HG03378 (cell line): ENCODE measurements around the gene DDO.
"Not testable (repeated sequence)": the region's sequence is repeated elsewhere in the genome, so short reads cannot be mapped to it uniquely, and the experiment has no call there.

Experiments
- ATAC-seq: cut with Tn5 transposase; IDR thresholded peaks from one replicate; pipeline ENCODE4 v1.9.1; 2021; ENCODE audit warnings: mild to moderate bottlenecking, moderate library complexity; ENCODE audit not compliant: unreplicated experiment

The DDO gene, protein sequence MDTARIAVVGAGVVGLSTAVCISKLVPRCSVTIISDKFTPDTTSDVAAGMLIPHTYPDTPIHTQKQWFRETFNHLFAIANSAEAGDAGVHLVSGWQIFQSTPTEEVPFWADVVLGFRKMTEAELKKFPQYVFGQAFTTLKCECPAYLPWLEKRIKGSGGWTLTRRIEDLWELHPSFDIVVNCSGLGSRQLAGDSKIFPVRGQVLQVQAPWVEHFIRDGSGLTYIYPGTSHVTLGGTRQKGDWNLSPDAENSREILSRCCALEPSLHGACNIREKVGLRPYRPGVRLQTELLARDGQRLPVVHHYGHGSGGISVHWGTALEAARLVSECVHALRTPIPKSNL

DNA sequence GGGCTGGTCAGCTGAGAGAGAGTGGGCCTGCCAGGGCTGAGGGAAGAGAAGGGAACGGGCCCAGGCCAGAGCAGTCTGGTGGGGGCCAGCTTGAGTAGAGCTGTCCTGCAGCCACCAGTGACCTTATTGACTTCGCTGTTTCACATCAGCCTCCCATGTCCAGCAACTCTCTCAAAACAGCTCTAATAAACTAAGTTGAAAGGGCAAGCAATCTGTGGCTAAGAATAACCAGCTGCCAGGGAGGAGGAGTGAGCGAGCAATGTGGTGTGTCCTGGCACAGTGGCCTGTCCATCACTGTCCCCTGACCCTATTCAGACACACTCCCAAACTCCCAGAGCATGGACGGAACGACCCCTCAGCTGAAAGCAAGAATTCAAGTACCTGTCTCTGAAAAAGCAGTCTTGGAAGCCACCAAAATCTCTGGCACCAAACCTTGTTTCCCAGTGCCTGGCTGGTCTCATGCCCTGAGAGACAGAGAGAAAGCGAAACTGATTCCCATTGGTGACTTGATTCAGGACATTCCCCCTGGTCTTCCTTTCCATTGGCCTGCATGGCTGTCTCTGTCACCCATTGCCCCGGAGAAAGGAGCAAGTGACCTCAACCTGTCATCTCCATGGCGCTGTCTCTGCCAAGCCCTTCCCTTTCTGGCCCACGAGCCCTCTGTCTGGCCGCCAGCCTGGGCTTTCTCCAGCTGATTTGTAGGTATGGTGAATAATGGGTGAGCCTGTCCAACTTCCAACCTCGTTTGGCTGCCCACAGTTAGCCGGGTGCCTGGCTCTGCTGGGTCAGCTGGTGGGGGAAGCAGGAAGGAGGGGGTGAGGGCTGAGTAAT is at the start of gene DDO:
DDO (minus strand) TSS at position 490 of the 831 bp plus-strand sequence. CDS start 2,113 bp downstream, outside the sequence.
- ATAC-seq = no peak

DNA sequence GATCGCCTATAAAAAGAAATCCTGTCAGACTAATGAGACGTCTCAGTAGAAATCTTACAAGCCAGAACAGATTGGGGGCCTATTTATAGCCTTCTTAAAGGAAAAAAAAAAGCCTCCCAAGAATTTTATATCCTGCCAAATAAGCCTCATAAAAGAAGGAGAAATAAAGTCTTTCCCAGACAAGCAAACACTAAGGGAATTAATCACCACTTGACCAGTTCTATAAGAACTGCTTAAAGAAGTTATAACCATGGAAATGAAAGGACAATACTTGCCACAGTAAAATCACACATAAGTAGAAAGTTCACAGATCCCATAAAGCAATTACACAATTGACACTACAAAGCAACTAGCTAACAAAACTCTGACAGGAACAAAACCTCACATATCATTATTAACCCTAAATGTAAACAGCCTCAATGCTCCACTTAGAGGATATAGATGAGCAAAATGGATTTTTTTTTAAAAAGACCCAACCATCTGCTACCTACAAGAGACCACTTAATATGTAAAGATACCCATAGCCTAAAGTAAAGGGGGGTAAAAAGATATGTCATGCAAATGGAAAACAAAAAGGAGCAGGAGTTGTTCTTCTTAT is 47.6 kb upstream of the DDO start:
- ATAC-seq = no peak

DNA sequence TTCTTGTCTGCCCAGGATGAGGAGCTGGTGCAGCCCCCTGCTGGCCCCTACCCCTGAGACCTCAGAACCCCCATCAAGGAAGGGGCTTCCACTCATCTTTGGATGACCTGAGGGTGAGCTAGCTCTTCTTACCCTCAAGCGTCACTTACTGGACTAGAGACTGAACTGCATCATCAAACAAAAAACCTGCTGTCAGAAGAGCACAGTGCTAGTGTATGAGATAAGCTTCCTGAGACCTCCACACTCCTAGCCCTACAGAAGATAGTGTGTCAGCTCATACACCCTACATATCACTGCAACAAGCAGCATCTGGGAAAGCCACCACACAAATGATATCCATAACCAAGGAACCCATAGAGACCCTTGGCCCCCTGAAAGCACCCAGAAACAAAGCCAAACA is 46.0 kb upstream of the DDO start:
- ATAC-seq = no peak

DNA sequence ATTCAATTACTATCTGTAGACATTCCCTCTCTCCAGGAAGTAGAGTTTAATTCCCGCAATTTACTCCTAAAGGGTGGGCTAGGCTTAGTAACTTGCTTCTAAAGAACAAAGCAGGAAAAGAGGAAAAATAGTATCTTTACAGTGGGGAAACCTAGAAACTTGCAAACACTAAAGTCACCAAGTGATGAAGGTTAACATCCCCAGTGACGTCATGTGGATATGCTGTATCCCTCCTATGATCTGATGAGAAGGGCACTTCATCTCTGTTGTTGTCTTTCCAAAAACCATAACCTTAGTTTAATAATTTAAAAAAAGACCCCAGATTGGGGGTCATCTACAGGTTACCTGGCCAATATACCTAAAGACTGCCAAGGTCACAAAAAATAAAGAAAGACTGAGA is 43.8 kb upstream of the DDO start:
- ATAC-seq = no peak

DNA sequence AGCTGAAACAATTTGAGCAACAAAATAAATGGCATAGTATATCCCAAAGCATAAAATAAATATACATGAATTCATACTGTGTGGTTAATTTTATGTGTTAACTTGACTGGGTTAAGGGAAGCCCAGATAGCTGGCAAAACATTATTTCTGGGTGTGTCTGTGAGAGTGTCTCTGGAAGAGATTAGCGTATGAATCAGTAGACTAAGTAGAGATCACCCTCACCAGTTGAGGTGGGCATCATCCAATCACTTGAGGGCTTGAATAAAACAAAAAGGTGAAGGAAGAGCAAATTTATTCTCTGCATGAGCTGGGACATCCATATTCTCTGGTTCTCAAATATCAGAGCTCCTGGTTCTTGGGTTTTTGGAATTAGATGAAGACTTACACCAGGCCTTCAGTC is 43.1 kb upstream of the DDO start:
- no peak for ATAC-seq

DNA sequence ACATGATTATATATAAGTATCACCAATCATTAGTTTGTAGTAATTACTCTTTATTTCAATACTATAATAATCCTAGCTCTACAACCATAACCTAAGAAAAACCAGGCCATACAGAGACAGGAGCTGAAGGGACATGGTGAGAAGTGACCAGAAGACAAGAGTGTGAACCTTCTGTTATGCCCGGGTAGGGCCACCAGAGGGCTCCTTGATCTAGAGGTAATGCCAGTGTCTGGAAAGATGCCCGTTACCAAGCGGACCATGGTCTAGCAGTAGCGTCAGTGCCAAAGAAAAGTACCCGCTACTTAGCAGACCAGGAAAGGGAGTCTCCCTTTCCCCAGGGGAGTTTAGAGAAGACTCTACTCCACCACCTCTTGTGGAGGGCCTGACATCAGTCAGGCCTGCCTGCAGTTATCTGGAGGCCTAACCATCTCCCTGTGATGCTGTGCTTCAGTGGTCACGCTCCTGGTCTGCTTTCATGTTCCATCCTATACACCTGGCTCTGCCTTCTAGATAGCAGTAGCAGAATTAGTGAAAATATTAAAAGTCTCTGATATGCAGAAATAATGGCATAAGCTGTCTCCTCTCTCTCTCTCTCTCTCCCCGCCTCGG is 42.3 kb upstream of the DDO start:
- ATAC-seq = not testable (repeated sequence)

DNA sequence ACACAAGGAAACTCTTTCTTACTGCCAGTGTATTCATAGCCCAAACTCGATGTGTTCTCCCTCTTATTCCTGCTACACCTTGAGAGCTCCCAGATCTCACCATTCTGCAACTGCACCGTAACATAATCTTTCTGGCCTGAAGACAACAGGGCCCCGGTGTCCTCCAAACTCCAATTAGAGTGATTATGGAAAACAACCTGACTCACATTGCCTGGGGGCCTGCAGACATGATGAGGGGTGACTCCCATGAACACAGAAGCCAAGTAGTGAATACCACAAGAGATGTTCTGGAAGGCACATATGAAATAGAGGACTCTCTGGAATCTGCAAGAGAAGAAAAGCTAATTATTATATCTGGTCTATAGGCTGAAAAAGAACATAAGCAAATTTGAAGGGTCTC is 41.3 kb upstream of the DDO start:
- ATAC-seq = no peak

DNA sequence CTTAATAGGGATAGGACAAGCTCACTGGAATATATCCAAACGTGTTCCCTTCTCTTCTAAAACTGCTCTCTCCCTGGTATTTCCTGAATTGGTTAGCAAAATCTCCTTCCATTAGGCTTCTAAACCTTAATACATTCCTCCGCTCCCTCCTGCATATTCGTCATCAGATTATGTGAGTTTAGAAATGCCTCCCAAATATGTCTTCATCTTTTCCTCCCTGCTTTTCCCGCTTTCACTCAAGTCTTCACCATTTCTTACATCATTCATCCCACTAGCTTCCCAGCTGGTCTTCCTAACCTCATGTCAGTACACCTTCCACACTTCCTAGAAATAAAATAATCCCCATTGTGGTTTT is 34.1 kb upstream of the DDO start:
- no peak for ATAC-seq

DNA sequence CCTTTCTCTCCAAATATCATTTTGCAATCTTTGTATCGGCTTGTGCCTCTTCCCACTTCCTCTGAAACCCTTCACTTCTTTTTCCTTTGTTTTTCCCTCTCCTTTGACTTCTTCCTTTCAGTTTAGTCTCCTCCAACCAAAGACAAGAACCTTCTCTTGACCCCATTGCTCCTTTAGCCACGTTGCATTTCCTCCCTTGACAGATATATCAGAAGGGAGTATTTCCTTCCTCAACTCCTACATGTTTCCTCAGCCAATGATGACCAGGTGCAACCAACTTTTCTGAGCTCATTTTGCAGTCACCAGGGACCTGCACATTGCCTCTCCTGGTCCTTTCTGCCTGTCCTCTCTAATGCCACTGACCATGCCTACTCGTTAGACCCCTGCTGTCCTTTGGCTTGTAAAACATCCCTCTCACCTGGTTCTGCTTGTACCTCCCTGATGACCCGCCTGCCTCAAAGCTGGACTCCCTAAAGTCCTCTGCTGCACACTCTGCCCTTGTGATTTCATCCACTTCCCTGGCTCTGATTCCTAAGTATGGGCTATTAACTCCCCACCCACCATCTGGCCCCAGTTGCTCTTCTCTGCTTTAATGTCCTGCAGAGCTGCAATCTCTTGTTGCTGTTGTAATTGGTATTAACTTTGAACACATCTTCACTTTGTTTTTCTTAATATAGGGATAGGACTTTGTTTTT is 33.6 kb upstream of the DDO start:
- ATAC-seq = no peak

DNA sequence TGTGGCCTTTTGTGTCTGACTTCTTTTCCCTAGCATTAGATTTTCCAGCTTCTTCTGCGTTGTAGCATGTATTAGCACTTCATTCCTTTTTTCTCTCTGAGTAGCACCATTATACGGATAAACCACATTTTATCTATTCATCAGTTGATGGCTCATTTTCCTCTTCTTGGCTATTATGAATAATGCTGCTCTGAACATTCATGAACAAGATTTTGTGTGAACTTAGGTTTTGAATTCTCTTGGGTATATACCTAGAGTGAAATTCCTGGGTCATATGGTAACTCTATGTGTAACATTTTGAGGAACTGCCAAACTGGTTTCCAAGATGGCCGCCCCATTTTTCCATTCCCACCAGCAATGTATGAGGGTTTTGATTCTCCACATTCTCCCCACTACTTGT is 32.4 kb upstream of the DDO start:
- ATAC-seq = no peak

DNA sequence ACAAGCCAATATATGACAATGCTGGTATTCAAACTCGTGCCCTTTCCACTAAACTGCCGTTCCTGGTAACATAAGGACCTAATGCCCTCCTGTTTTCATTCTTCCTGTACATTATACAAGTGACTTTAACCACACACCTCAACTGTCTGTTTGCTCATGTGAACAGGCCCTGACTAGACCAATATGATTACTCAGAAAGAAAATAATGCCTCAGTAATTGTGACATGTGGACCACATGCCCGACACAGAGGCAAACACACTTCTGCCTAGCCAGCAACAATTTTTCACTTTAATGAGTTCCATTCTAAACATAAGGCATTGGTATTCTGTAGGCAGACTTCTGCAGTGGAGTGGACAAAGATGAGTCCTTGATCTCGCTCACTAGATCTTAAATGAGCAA is 31.0 kb upstream of the DDO start:
- no peak for ATAC-seq

DNA sequence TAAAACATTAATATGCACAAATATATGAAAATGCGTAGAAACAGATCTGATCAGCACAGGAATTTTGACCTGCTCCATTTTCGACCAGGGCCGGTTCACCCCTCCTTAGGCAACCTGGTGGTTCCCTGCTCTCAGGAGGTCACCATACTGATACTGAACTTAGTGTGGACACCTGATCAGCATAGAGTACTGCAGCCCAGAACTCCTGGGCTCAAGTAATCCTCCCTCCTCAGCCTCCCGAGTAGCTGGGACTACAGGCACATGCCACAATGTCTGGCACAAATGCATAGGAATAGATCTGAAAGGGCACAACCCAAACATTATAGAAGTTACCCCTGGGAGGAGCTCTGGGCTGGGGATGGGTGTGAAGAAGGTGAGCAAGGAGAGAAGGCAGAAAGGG is 24.7 kb upstream of the DDO start:
- ATAC-seq = no peak

DNA sequence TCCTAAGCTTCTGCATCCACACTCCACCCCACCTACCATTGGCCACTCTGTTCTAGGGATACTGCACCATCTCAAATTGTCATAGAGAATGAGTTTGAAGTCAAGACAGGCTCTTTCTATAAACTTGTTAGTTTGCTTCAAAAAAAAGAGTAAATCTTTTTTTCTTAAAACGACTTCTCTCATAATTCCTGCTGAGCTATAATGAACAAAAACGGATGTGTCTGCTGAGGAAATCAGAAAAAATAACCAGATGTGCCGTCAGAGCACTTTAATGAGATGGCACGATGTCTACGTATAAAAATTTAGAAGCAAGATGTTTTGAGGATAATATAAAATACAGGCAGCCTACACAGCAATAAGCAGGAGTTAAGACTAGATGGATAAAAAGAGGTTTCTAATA is 24.0 kb upstream of the DDO start:
- ATAC-seq = no peak

DNA sequence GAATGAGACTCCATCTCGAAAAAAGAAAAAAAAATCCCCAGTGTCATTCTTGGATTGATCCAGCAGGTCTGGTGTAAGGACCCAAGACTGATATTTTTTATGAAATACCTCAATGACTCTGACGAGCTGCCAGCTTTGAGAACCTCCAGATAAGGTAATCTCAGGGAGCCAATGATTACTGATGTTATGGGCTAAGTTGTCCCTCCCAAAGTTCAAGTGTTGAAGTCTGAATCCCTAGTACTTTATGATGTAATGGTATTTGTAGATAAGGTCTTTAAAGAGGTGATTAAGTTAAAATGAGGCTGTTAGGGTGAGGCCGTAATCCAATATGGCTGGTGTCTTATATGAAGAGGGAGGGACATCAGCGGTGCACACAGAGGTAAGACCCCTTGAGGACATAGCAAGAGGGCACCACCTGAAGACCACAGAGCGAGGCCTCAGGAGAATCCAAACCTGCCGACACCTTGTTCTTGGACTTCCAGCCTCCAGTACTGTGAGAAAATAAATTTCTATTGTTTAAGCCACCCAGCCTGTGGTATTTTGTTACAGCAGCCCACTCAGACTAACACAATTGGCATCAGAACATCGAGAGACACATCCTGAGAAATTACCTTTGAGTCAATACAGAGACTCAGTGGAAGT is 19.7 kb upstream of the DDO start:
- ATAC-seq = no peak

DNA sequence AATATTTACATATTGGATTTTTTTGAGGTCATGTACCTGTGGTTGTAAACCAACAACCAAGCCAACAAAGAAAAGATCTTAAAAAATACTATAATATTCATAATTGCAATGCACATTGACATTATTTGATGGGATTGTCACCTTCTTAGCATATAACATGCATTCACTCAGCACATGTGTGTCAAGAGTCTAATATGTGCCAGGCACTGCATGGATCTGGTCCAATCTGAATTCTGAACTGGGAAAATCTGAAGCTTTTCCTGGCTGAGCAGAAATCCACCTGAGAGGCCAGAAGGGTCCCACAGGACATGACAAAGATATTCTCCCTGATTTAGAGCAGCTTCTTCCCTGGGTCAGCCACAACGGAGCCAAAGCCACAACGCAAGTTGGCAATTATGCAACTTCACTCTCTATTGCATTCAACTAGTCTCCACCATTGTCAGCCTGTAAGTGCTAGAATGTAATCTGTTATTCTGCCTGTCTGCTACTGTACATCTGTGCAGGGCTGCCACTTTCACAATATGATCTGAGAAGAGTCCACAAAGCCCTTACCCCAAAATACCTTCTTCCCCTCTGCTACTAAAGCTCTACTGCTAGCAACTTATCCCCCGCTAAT is 17.0 kb upstream of the DDO start:
- ATAC-seq = no peak

DNA sequence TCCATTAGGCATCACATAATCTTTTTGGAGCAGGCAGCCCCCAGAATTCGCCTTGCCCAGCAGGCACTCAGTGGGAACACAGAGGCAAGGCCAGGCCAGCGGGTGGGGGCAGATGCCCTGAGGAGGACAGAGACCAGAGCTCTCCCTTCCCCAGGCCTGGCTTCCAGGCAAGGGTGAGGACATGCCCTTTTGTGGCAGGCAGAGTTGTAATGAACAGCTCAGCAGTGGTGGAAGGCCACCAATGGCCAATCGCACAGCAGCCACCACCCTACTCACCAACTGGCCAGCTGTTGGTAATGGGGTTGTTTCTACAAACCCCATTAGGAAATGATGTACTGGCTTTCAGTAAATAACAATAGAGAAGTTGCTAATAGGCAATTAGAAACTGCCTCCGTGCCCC is 15.4 kb upstream of the DDO start:
- ATAC-seq = no peak

DNA sequence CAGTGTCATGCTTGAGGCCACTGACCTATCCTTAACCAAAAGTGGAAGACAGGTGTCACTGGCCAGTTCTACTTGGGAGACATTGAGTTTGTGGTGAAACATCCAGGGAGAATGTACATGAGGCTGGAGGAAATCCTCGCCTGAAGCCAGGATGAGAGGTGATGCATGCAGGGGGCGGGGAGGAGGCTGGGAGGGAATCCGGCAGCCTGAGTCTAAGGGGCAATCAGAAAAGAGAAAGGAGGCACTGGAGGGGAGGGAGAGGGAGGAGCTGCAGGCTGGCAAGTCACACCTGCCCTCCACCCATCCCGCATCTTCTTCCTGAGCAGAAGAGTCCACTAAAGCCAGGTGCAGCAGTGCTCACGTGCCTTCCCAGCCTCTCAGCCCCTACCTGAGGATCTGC is 14.9 kb upstream of the DDO start:
- no peak for ATAC-seq

DNA sequence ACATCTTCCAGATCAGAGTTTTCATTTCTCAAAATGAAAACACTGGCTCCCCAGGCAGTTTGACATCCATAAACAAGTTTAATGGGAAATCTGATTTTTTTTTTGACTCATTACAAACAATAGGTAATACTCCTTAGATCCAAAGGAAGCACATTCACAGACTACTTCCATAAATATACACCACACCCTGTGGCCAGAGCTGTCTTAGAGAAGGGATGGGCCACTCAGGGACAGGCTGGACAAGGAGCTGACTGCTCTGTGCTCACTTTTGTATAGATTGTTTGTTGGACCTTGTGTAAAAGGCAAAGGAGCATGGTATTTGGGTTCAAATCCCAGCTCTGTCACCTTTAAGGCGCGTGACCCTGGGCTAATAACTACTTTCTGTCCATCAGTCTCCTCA is 12.8 kb upstream of the DDO start:
- ATAC-seq = no peak

DNA sequence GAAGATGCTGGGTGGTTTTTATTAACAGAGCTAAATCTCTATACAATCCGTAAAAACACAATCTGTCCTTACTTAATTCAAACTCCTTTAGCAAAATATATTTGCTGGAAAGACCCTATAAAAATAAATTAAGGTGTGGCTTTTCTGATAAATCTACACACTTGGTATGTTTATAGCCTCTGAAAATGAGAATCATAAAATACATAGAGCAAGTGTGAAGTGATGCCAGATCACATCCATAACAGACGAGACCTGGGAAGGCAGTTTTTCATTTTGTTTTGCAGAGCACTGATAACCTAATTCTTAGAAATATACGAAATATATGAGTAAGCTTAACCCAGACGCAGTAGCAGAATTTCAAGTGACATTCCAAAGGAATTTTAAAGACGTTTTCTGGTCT is 10.4 kb upstream of the DDO start:
- no peak for ATAC-seq

DNA sequence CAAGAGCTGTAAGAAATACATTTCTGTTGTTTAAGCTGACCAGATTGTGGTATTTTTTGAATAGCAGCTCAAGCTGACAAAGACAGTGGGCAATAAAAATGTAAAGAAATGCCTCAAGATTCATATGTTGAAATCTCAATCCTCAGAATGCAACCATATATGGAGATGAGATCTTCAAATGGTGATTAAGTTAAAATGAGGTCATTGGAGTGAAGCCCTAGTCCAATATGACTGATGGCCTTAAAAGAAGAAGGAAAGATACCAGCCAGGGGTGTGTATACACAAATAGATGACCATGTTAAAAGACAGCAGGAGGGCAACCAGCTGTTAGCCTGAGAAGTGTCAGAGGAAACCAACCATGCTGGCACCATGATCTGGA is 7.1 kb upstream of the DDO start:
- no peak for ATAC-seq
